Activated CD4-positive, alpha-beta memory T cell treated with anti-CD3 and anti-CD28 coated beads for 36 hours (primary cell): ENCODE data around the gene MYRIP. TPM values are rescaled to one million over a fixed set of nuclear protein-coding genes. Genes with fewer than 3 reads are reported as not detected.
"Not testable (repeated sequence)": the region's sequence is repeated elsewhere in the genome, so short reads cannot be mapped to it uniquely, and the experiment has no call there.

Experiments used
- CTCF ChIA-PET: fragments of 350-600 bp; sonication (Branson Sonifier 250); formaldehyde crosslinking; loops from one replicate; lab custom pipeline; 2021; ENCODE audit warnings: antibody characterized with exemption, inconsistent platforms; lab: Charles Lee
- POLR2A ChIA-PET: fragments of 350-600 bp; sonication (Branson Sonifier 250); formaldehyde crosslinking; loops from one replicate; lab custom pipeline; 2021; ENCODE audit warnings: antibody characterized with exemption; lab: Charles Lee
- DNase-seq: peaks from one replicate; pipeline ENCODE4 v3.0.0-alpha.2; 2020
- H3K27ac Mint-ChIP-seq: one replicate; pipeline ENCODE4 v1.8.0; 2021; ENCODE audit warnings: mixed read lengths
- H3K27me3 Mint-ChIP-seq: one replicate; pipeline ENCODE4 v1.8.0; 2021; ENCODE audit warnings: mixed read lengths
- H3K36me3 Mint-ChIP-seq: one replicate; pipeline ENCODE4 v1.8.0; 2021; ENCODE audit warnings: mixed read lengths
- H3K4me1 Mint-ChIP-seq: one replicate; pipeline ENCODE4 v1.8.0; 2021; ENCODE audit warnings: low read depth, mixed read lengths
- H3K4me3 Mint-ChIP-seq: one replicate; pipeline ENCODE4 v1.8.0; 2021; ENCODE audit warnings: mild to moderate bottlenecking, mixed read lengths
- H3K9me3 Mint-ChIP-seq: one replicate; pipeline ENCODE4 v1.8.0; 2021; ENCODE audit warnings: mixed read lengths
- intact Hi-C: fragments of 100-400 bp; cut with micrococcal nuclease; formaldehyde crosslinking; loops from one replicate; pipeline ENCODE4 v1.15.1; 2023
- total RNA-seq, 2 experiments: library from RNA; stranded (reverse); gene quantifications; one replicate each; pipeline ENCODE4 v1.2.3, GENCODE V29; 2021

Gene MYRIP
- total RNA-seq, 2 experiments from 2014 or later: not detected

GRCh38 chr3:40022297-40022827, 213.0 kb downstream of the MYRIP start:
- no peak for DNase-seq
- no peak overlapping the region for H3K27ac Mint-ChIP-seq
- H3K27me3 Mint-ChIP-seq: peaks cover 10% of the 10 kb centered on the region
- ChIA-PET CTCF (interaction anchor here (0.6 kb wide), 1 partner anchor 33 kb away, joined by 3 read pairs; no protein-coding TSS in a partner anchor), POLR2A (no interaction called here)
- no peaks in the 10 kb centered on the region for H3K36me3 Mint-ChIP-seq
- H3K9me3 Mint-ChIP-seq: peaks cover 22% of the 10 kb centered on the region
- H3K4me3 Mint-ChIP-seq: no peak overlapping the region
- H3K4me1 Mint-ChIP-seq: no peaks in the 10 kb centered on the region
- intact Hi-C loops: no loop called here

- ChIA-PET CTCF (no interaction called here), POLR2A (no interaction called here)
- Mint-ChIP-seq H3K36me3 (no peaks in the 10 kb centered on the region), H3K27me3 (peaks cover 5% of the 10 kb centered on the region), H3K4me1 (no peaks in the 10 kb centered on the region), H3K4me3 (no peak overlapping the region), H3K9me3 (peaks cover 22% of the 10 kb centered on the region), H3K27ac (no peak overlapping the region)
- intact Hi-C loops: no loop called here
- no peak for DNase-seq
Measured at GRCh38 chr3:40024526-40024925, 215.1 kb downstream of the MYRIP start.

GRCh38 chr3:40025892-40026291, 216.5 kb downstream of the MYRIP start:
- POLR2A ChIA-PET, H3K27ac Mint-ChIP-seq, CTCF ChIA-PET, H3K36me3 Mint-ChIP-seq, DNase-seq, H3K27me3 Mint-ChIP-seq, intact Hi-C loops, H3K4me3 Mint-ChIP-seq, H3K4me1 Mint-ChIP-seq: not testable (repeated sequence)
- H3K9me3 Mint-ChIP-seq: peaks cover 22% of the 10 kb centered on the region

- Mint-ChIP-seq H3K9me3 (peaks cover 7% of the 10 kb centered on the region), H3K27me3 (no peaks in the 10 kb centered on the region), H3K27ac (no peak overlapping the region), H3K4me1 (no peaks in the 10 kb centered on the region), H3K36me3 (no peaks in the 10 kb centered on the region), H3K4me3 (no peak overlapping the region)
- intact Hi-C loops: no loop called here
- DNase-seq: no peak
- CTCF ChIA-PET: no interaction called here
- POLR2A ChIA-PET: no interaction called here
Measured at GRCh38 chr3:40035177-40035576, 225.8 kb downstream of the MYRIP start.

GRCh38 chr3:40037582-40037981, 228.2 kb downstream of the MYRIP start:
- ChIA-PET POLR2A (no interaction called here), CTCF (no interaction called here)
- intact Hi-C loops: no loop called here
- Mint-ChIP-seq H3K4me3 (no peak overlapping the region), H3K36me3 (no peaks in the 10 kb centered on the region), H3K27me3 (no peaks in the 10 kb centered on the region), H3K27ac (no peak overlapping the region), H3K4me1 (no peaks in the 10 kb centered on the region), H3K9me3 (peaks cover 5% of the 10 kb centered on the region)
- no peak for DNase-seq

- H3K9me3 Mint-ChIP-seq: no peaks in the 10 kb centered on the region
- H3K27ac Mint-ChIP-seq: no peak overlapping the region
- CTCF ChIA-PET: interaction anchor here (0.5 kb wide), 1 partner anchor 386 kb away, joined by 3 read pairs; no protein-coding TSS in a partner anchor
- no peak for DNase-seq
- no peak overlapping the region for H3K4me3 Mint-ChIP-seq
- no peaks in the 10 kb centered on the region for H3K36me3 Mint-ChIP-seq
- POLR2A ChIA-PET: no interaction called here
- no peaks in the 10 kb centered on the region for H3K27me3 Mint-ChIP-seq
- intact Hi-C loops: no loop called here
- H3K4me1 Mint-ChIP-seq: no peaks in the 10 kb centered on the region
Measured at GRCh38 chr3:40042752-40043443, 233.5 kb downstream of the MYRIP start.

GRCh38 chr3:40043444-40043755, 234.0 kb downstream of the MYRIP start:
- no peaks in the 10 kb centered on the region for H3K27me3 Mint-ChIP-seq
- ChIA-PET POLR2A (no interaction called here), CTCF (interaction anchor here (0.5 kb wide), 1 partner anchor 387 kb away, joined by 3 read pairs; no protein-coding TSS in a partner anchor)
- intact Hi-C loops: no loop called here
- H3K4me3 Mint-ChIP-seq: no peak overlapping the region
- H3K9me3 Mint-ChIP-seq: no peaks in the 10 kb centered on the region
- no peaks in the 10 kb centered on the region for H3K4me1 Mint-ChIP-seq
- DNase-seq: no peak
- H3K27ac Mint-ChIP-seq: no peak overlapping the region
- no peaks in the 10 kb centered on the region for H3K36me3 Mint-ChIP-seq

- intact Hi-C loops: no loop called here
- ChIA-PET CTCF (no interaction called here), POLR2A (no interaction called here)
- H3K9me3 Mint-ChIP-seq: no peaks in the 10 kb centered on the region
- no peaks in the 10 kb centered on the region for H3K36me3 Mint-ChIP-seq
- no peak overlapping the region for H3K4me3 Mint-ChIP-seq
- H3K4me1 Mint-ChIP-seq: no peaks in the 10 kb centered on the region
- no peaks in the 10 kb centered on the region for H3K27me3 Mint-ChIP-seq
- no peak for DNase-seq
- H3K27ac Mint-ChIP-seq: no peak overlapping the region
Measured at GRCh38 chr3:40044487-40044886, 235.1 kb downstream of the MYRIP start.

- intact Hi-C loops: no loop called here
- no peak for DNase-seq
- H3K27me3 Mint-ChIP-seq: no peaks in the 10 kb centered on the region
- H3K9me3 Mint-ChIP-seq: no peaks in the 10 kb centered on the region
- ChIA-PET CTCF (no interaction called here), POLR2A (no interaction called here)
- H3K4me1 Mint-ChIP-seq: no peaks in the 10 kb centered on the region
- H3K27ac Mint-ChIP-seq: no peak overlapping the region
- no peaks in the 10 kb centered on the region for H3K36me3 Mint-ChIP-seq
- no peak overlapping the region for H3K4me3 Mint-ChIP-seq
Measured at GRCh38 chr3:40045051-40045450, 235.6 kb downstream of the MYRIP start.

GRCh38 chr3:40046149-40046548, 236.7 kb downstream of the MYRIP start:
- Mint-ChIP-seq H3K27ac (no peak overlapping the region), H3K4me1 (no peaks in the 10 kb centered on the region), H3K9me3 (no peaks in the 10 kb centered on the region), H3K36me3 (no peaks in the 10 kb centered on the region), H3K4me3 (no peak overlapping the region), H3K27me3 (no peaks in the 10 kb centered on the region)
- intact Hi-C loops: no loop called here
- ChIA-PET CTCF (no interaction called here), POLR2A (no interaction called here)
- no peak for DNase-seq

GRCh38 chr3:40047406-40047805, 238.0 kb downstream of the MYRIP start:
- no peaks in the 10 kb centered on the region for H3K9me3 Mint-ChIP-seq
- POLR2A ChIA-PET: no interaction called here
- no peak overlapping the region for H3K4me3 Mint-ChIP-seq
- intact Hi-C loops: no loop called here
- H3K27me3 Mint-ChIP-seq: no peaks in the 10 kb centered on the region
- DNase-seq: no peak
- no peaks in the 10 kb centered on the region for H3K4me1 Mint-ChIP-seq
- H3K27ac Mint-ChIP-seq: no peak overlapping the region
- CTCF ChIA-PET: no interaction called here
- H3K36me3 Mint-ChIP-seq: no peaks in the 10 kb centered on the region

GRCh38 chr3:40053663-40054062, 244.3 kb downstream of the MYRIP start:
- no peaks in the 10 kb centered on the region for H3K9me3 Mint-ChIP-seq
- H3K36me3 Mint-ChIP-seq: no peaks in the 10 kb centered on the region
- no peaks in the 10 kb centered on the region for H3K4me1 Mint-ChIP-seq
- CTCF ChIA-PET: no interaction called here
- no peak for DNase-seq
- no peak overlapping the region for H3K4me3 Mint-ChIP-seq
- intact Hi-C loops: no loop called here
- H3K27me3 Mint-ChIP-seq: no peaks in the 10 kb centered on the region
- H3K27ac Mint-ChIP-seq: no peak overlapping the region
- POLR2A ChIA-PET: interaction anchor here (1.4 kb wide), 1 partner anchor 41 kb away, joined by 3 read pairs; no protein-coding TSS in a partner anchor
